Pulmonary artery endothelial cell (primary cell): ENCODE measurements around the gene NRDC. TPM values are rescaled to one million over a fixed set of nuclear protein-coding genes. Genes with fewer than 3 reads are reported as not detected.
"Not testable (repeated sequence)": the region's sequence is repeated elsewhere in the genome, so short reads cannot be mapped to it uniquely, and the experiment has no call there.

Source experiments
- DNase-seq: peaks from one replicate; pipeline ENCODE4 v3.0.0-alpha.2; 2011; ENCODE audit warnings: low read depth, low spot score
- total RNA-seq: library from RNA; depleted of rRNA; stranded (reverse); fragments of >200 nt; gene quantifications from 2 replicates; pipeline ENCODE4 v1.2.3, GENCODE V29; 2014

Gene NRDC
- total RNA-seq: 70.2 and 75.1 TPM in 2 replicates

DNA sequence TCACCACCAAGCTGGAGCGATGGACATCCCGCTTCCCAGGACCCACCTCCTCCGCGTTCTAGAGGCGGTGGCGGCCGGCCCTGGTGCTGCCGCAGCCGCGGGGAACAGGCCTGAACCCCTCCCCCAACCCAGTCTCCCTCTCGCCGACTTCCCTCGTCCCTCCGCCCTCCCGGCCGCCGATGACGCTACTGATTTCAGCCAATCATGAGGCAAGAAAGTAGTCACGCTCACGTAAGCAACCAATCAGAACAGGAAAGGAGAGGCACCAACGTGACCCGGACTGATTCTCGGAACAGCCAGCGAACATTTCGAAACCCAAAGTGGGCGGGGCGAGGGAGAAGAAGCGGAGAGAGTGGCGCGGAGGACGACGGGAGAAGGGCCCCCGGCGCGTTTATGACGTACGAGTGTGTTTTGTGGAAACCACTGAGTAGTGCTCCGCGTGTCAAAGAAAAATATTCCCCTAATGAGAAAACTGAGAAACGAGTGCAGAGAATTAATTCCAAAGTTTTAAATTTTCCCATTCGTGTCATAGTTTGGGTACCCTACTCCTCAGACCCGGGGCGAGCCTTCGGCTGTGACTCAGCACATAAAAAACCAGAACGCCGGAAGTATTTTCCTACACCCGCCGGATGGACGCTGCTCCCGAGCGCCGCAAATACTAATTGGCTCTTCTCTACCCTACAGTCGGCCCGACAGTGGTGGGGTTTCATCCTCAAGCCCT lies at the start of gene NRDC:
Gene NRDC, minus strand, starts transcription at position 112 of the 721 bp plus-strand sequence. CDS start 112 bp downstream, outside the sequence.
- DNase-seq: peak; percentile 99

GRCh38 chr1:51927029-51927428 lies 48.5 kb upstream of the NRDC start:
- DNase-seq: no peak

DNA sequence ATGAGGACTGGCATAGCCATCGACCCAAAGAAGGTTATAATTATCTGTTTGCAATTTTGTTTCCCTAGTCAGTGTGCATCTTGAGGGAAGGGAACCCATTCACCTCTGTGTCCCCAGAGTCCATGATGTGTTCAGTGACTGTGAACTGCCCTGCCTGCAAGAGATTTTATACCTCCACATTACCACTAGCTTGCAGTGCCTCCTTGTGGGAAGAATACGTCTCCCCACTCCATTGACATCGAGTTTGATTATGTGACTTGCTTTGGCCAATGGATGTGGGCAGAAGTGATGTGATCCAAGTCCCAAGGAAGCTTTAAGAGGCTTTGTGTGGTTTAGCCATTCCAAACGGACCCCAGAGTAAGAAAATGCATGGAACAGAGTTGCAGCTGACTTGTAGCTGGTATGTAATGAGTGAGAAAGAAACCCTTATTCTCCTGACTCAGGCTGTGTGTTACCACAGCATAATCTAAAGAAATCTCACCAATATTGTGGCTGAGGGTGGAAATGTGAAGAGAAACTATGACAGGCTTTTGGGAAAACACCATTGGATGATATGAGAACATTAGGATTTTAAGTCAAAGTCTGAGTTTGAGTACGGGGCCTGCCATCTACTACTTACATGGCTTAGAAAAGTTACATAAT lies 47.8 kb upstream of the NRDC start:
- DNase-seq: peak; percentile 24

GRCh38 chr1:51924455-51924854 lies 45.9 kb upstream of the NRDC start:
- DNase-seq: no peak

DNA sequence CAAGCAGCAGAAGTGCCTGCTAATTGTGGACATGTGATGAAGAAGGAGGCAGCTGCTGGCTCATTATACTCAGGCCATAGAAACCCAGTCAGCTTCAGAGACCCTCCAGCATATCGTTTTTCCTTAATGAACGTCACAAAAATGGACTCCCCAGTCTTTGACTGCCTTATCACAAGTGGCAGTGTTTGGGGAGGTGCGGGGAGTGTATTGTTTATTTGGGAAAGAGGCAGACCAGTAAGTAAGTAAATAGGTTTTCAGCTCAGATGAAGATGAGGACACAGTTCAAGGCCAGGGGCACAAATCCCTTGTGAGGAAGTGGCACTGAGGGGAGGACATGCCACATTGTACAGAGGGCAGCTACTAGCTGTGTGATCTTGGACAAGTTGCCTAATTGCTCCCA lies 43.5 kb upstream of the NRDC start:
- no peak for DNase-seq

GRCh38 chr1:51920130-51920529 lies 41.6 kb upstream of the NRDC start:
- no peak for DNase-seq

DNA sequence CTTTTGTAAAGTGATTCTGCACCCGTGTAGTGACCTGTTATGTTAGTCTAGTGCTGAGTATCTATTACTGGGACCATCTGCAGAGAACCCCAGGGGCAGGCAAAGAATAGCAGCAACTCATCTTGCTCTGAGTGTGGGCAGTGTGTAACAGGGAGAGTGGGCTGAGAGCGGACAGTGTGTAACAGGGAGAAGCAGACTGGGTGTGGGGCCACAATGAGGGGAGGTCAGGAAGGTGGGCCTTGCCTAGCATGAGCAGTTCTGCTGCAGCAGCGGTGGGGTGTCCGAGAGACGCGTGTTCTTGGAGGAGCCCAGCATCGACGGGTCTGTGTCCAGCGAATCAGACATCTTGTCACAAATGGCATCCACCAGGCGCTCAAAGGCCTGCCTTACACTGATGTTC lies 41.2 kb upstream of the NRDC start:
- DNase-seq: no peak

DNA sequence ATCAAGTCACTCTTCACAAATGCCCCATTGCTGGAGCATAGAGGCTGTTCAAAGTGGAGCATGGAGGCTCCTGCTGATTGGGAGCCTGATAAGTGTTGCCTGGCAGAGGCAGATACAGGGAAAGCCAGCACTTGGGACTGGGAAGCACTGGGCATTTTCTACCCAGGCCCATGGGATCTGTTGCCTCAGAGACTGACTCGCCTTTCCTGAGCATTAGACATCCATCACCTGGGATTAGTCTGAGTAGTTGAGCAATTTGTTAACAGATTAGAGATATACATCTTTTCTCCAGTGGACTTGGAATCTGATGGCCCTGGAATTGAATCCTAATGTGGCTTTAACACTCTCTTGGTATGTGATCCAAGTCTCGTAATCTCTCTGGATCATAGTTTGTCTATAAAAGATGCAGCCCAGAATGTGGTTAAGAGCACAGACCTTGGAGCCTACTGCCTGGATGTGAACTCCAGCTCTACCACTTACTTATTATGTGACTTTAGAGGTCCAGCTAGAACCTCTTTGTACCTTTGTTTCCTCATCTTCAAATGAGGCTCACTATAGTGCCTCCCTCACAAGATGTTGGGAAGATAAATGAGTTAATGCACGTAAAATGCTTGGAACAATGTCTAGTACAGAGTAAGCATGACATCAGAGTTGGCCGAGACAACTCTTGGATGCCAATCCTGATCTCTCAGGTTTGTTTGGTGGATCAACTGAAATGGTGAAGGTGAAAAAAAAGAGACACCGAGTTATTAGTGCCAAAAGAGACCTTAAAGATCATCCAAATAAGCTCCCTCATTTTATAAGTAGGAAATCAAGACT lies 38.3 kb upstream of the NRDC start:
- no peak for DNase-seq

DNA sequence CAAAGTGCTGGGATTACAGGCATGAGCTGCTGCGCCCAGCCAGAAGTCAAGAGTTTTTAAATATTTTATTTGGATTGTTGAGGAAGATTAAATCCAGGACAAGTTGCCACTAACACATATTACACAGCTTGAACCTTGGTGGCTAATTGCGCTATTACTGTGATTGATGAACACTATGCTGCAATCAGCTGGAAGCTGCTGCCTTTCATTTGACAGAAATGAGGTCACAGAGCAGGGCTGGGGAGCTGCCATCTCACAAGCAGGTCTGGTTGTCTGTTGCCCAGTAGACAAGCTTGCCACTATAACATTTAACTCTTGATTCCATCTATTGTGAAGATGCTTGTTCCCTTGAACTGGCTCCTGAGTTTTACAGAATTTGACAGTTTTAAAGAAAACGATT lies 37.4 kb upstream of the NRDC start:
- no peak for DNase-seq

DNA sequence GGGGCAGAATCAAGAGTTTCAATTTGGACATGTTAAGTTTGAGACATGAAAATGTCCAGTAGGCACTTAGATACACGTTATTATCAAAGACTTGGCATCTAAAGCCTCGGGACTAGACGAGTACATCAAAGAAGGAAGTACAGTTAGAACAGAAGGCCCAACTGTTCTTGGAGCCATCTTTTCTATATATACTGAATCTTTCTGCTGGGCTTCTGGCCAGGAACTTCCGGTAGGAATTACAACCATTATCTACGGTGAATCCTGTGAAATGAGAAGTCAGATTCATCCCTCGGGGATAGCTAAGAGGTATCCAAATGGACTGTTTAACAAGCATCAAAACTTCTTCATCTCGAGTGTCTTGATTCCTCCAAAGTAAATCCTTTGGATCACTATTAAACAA lies 34.4 kb upstream of the NRDC start:
- no peak for DNase-seq

GRCh38 chr1:51910221-51911000 lies 31.9 kb upstream of the NRDC start:
- no peak for DNase-seq

DNA sequence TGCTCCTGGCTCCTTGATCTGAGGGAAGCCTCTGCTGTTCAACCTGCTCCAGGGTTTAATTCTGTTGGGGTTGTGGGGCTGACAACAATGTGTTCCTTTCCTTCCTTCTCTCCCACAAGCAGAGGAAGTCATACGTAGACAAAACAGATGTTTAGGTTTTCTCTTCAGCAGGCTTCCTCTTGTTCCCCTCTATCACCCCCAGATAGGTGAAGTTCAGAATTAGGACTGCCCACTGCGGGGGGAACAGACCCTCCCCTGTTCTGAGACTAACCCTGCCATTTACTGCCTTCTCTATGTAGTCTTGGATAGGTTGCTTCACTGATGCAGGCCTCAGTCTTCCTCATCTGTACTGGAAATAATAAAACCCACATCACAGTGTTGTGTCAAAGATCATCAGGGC lies 30.0 kb upstream of the NRDC start:
- no peak for DNase-seq

GRCh38 chr1:51907079-51907702 lies 28.7 kb upstream of the NRDC start:
- DNase-seq: no peak

DNA sequence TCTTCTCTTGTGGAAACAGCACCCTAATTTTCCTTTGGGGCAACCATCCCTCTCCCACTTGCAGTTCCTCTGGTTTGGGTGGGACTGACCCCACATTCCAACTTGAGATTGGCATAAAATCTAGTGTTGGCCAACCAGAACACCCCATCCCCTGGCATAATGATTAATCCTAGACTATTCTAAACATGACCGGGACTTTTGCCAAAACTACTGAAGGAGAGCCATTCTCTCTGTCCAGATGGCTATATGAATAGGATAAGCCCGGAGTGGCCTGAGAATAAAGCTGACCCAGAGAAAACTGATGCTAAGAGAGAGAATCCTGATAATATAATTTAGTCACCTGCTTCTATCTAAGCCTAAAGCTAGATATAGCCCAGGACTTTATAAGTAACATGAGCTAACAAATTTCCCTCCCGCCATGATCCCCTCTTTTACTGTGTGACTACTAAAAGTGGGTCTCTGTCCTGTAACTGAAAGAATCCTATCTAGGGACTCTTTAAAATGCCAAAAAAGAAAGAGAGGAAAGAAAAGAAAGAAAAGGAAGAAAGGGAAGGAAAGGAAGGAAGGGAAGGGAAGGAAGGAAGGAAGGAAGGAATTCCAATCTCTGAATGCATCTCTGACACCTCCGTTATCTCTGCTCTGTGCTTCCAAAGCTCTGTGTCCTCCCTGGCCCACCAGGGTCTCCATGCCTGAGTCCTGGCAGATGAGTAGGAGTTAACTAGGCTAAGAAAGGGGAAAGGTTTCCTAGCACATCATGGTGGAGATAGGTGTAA lies 28.0 kb upstream of the NRDC start:
- no peak for DNase-seq

- DNase-seq: no peak
These were observed 23.9 kb upstream of the NRDC start for GRCh38 chr1:51902456-51902855.

DNA sequence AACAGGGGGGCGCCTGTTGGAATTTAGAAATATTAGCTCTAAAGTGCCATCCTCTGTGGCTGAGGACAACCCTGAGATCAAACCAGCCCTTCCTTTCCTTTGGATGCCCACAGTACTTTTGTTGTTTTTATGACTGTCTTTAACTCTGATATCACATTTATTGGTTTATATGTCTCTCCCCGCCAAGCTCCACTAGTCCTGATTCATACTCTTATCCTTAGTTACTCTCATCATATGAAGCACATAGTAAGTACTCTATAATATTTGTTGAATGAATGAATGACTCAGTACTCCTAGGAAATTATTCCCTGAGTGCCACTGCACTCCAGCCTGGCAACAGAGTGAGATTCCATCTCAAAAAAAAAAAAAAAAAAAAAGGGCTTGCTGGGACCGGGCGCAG lies 22.6 kb upstream of the NRDC start:
- DNase-seq: no peak

GRCh38 chr1:51899022-51899421 lies 20.5 kb upstream of the NRDC start:
- DNase-seq: no peak

DNA sequence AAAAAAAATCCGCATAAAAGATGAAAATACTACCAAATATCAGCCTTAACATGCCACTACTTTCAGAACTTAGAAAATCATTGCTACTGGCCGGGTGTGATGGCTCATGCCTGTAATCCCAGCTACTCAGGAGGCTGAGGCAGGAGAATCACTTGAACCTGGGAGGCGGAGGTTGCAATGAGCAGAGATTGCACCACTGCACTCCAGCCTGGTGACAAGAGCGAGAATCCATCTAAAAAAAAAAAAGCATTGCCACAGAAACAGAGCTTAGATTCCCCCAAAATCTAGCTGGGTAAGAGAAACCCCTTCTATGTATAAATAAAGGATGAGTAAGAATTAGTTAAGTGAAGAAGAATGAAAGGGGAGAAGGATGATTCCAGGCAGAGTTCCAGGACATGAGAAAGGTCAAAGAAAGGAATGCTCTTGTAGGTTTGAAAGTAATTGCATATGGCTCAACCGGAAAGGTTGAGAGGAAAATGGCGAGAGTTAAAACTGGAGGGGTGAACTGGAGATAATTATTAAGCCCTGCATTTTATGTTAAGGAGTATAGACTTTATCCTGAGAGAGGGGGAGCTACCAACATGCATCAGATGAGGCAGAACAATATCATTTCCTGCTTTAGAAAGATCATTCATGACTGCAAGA lies 19.7 kb upstream of the NRDC start:
- DNase-seq: no peak

- DNase-seq: peak; percentile 80
These were observed 19.1 kb upstream of the NRDC start for GRCh38 chr1:51897699-51898031.

DNA sequence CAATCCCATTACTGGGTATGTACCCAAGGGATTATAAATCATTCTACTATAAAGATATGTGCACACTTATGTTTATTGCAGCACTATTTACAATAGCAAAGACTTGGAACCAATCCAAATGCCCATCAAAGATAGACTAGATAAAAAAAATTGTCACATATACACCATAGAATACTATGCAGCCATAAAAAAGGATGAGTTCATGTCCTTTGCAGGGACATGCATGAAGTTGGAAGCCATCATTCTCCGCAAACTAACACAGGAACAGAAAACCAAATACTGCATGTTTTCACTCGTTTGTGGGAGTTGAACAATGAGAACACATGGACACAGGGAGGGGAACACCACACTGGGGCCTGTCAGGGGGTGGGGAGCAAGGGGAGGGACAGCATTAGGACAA lies 16.2 kb upstream of the NRDC start:
- DNase-seq: not testable (repeated sequence)
